GM12878 (cell line): ENCODE data around the gene NUBPL. TPM values are rescaled to one million over a fixed set of nuclear protein-coding genes. Genes with fewer than 3 reads are reported as not detected.

Experiments
- ATAC-seq: fragments of 200-7000 bp; cut with Tn5 transposase; 3 replicates; pipeline ENCODE4 v1.9.1; 2020; ENCODE audit warnings: mild to moderate bottlenecking, moderate library complexity
- BruUV-seq: library from RNA; stranded (reverse); fragments of 400-500 nt; replicated peaks from 2 replicates; lab custom pipeline; 2021; lab: Mats Ljungman, UMichigan
- CTCF ChIA-PET: fragments of 300-600 bp; sonication (Branson Sonifier 250); formaldehyde crosslinking; extraction: SDS; loops from one replicate; lab custom pipeline; 2021; ENCODE audit warnings: inconsistent platforms; lab: Yijun Ruan, JAX
- POLR2A ChIA-PET: fragments of 350-600 bp; formaldehyde crosslinking; extraction: SDS; loops from one replicate; lab custom pipeline; 2021; ENCODE audit warnings: inconsistent platforms; lab: Charles Lee
- RAD21 ChIA-PET: fragments of 300-600 bp; sonication (Branson Sonifier 250); formaldehyde crosslinking; loops from one replicate; lab custom pipeline; 2023; ENCODE audit warnings: antibody characterized with exemption; ENCODE audit not compliant: unreplicated experiment; lab: Charles Lee
- SMC1A ChIA-PET: fragments of 300-600 bp; sonication (Branson Sonifier 250); formaldehyde crosslinking; loops from one replicate; lab custom pipeline; 2023; ENCODE audit not compliant: unreplicated experiment, uncharacterized antibody; lab: Charles Lee
- DNase-seq: peaks from one replicate; pipeline ENCODE4 v3.0.0-alpha.2; 2011; ENCODE audit warnings: low read depth, low spot score
- FAIRE-seq: peaks from 3 replicates; lab custom pipeline; 2011; peaks lifted over from hg19 to GRCh38; lab: Jason Lieb, UNC
- H2AFZ ChIP-seq: 2 replicates; pipeline ENCODE4 v1.6.0; 2011; ENCODE audit warnings: low read depth, low read length, control low read depth; ENCODE audit not compliant: control insufficient read depth
- H3K27ac ChIP-seq: 2 replicates; pipeline ENCODE4 v1.5.1; 2011; ENCODE audit warnings: control low read depth; ENCODE audit not compliant: control insufficient read depth, insufficient read depth
- H3K27me3 ChIP-seq, 2 experiments: replicated peaks in 1 of 2; 2 replicates each; pipeline versions ENCODE4 v1.6.0 to v1.6.1; 2011; ENCODE audit warnings: low read length in 1 of 2; ENCODE audit not compliant: control insufficient read depth in 2 of 2, insufficient read depth in 2 of 2
- H3K36me3 ChIP-seq, 2 experiments: 2 replicates each; pipeline ENCODE4 v1.5.1; 2011; ENCODE audit warnings: low read length in 1 of 2; ENCODE audit not compliant: control insufficient read depth in 2 of 2, insufficient read depth in 2 of 2
- H3K4me1 ChIP-seq: 2 replicates; pipeline ENCODE4 v1.6.1; 2011; ENCODE audit warnings: mild to moderate bottlenecking, low read length, moderate library complexity, mixed read lengths; ENCODE audit not compliant: control insufficient read depth, insufficient read depth
- H3K4me2 ChIP-seq: 2 replicates; pipeline ENCODE4 v1.6.0; 2011; ENCODE audit warnings: control low read depth; ENCODE audit not compliant: control insufficient read depth, insufficient read depth
- H3K4me3 ChIP-seq: fragments of 200-600 bp; sonication (generic); 2 replicates; pipeline ENCODE4 v1.5.1; 2016
- H3K79me2 ChIP-seq: 2 replicates; pipeline ENCODE4 v1.6.0; 2011; ENCODE audit warnings: low read length; ENCODE audit not compliant: control insufficient read depth, insufficient read depth
- H3K9ac ChIP-seq: 2 replicates; pipeline ENCODE4 v1.8.0; 2011; ENCODE audit warnings: low read length, control low read depth, mixed read lengths; ENCODE audit not compliant: control insufficient read depth, insufficient read depth
- H3K9me3 ChIP-seq: replicated peaks from 3 replicates; pipeline ENCODE4 v1.5.1; 2011; ENCODE audit warnings: mild to moderate bottlenecking, low read length; ENCODE audit not compliant: control insufficient read depth, insufficient read depth
- H4K20me1 ChIP-seq: 2 replicates; pipeline ENCODE4 v1.6.0; 2011; ENCODE audit not compliant: control insufficient read depth, insufficient read depth
- BCLAF1 ChIP-seq: fragments of 450-650 bp; IDR thresholded peaks from 2 replicates; pipeline ENCODE4 v1.6.1; 2017; ENCODE audit warnings: antibody characterized with exemption, mild to moderate bottlenecking, moderate library complexity
- CEBPB ChIP-seq, 2 experiments: fragments of 150-350 bp in 1 of 2; IDR thresholded peaks; 2 replicates each; pipeline ENCODE4 v1.6.1; 2012 to 2014; ENCODE audit warnings: low read depth in 2 of 2, low read length in 2 of 2, borderline replicate concordance in 1 of 2, inconsistent platforms in 1 of 2
- FOS ChIP-seq: IDR thresholded peaks from 3 replicates; pipeline ENCODE4 v1.6.1; 2011; ENCODE audit warnings: borderline replicate concordance; ENCODE audit not compliant: insufficient read length; ENCODE audit errors: extremely low read depth
- HDAC2 ChIP-seq: fragments of 200-600 bp; sonication (generic); IDR thresholded peaks from 2 replicates; pipeline ENCODE4 v1.6.1; 2017
- HDGF ChIP-seq: fragments of 450-650 bp; IDR thresholded peaks from 2 replicates; pipeline ENCODE4 v1.6.1; 2016; ENCODE audit warnings: antibody characterized with exemption
- IKZF2 ChIP-seq, 2 experiments: fragments of 450-650 bp; IDR thresholded peaks; 2 replicates each; pipeline ENCODE4 v1.6.1; 2017; ENCODE audit warnings: mild to moderate bottlenecking in 2 of 2, moderate library complexity in 2 of 2
- KLF5 ChIP-seq: fragments of 450-650 bp; IDR thresholded peaks from 2 replicates; pipeline ENCODE4 v1.6.1; 2014; ENCODE audit warnings: mild to moderate bottlenecking; ENCODE audit not compliant: partially characterized antibody
- LARP7 ChIP-seq: fragments of 450-650 bp; IDR thresholded peaks from 2 replicates; pipeline ENCODE4 v1.6.1; 2017; ENCODE audit warnings: mild to moderate bottlenecking
- POU2F2 ChIP-seq: IDR thresholded peaks from 3 replicates; pipeline ENCODE4 v1.6.1; 2011; ENCODE audit warnings: low read depth, mild to moderate bottlenecking, low read length, borderline replicate concordance
- TCF12 ChIP-seq: IDR thresholded peaks from 2 replicates; pipeline ENCODE4 v1.6.1; 2011; ENCODE audit warnings: low read depth, mild to moderate bottlenecking, low read length
- TCF3 ChIP-seq: IDR thresholded peaks from 2 replicates; pipeline ENCODE4 v1.6.1; 2012; ENCODE audit warnings: low read depth, mild to moderate bottlenecking, low read length, borderline replicate concordance; ENCODE audit not compliant: insufficient read depth
- ZBED1 ChIP-seq: IDR thresholded peaks from 2 replicates; pipeline ENCODE4 v1.6.1; 2016; ENCODE audit warnings: borderline replicate concordance
- WGBS: methylation state at CpG from one replicate; pipeline ENCODE4 v1.1.6; 2016; ENCODE audit warnings: low lambda C conversion rate; ENCODE audit not compliant: insufficient replicate concordance, insufficient coverage; ENCODE audit errors: missing lambda C conversion rate; 5-methylcytosine and 5-hydroxymethylcytosine counted together
- in situ Hi-C: fragments of 300-500 bp; cut with MboI; formaldehyde crosslinking; loops from 9 replicates; pipeline ENCODE4 v1.14.3; 2018; ENCODE audit warnings: mixed read lengths
- intact Hi-C: fragments of 100-400 bp; cut with micrococcal nuclease; formaldehyde crosslinking; loops from one replicate; pipeline ENCODE4 v1.14.2; 2022; ENCODE audit not compliant: unreplicated experiment
- polyA plus RNA-seq, 11 experiments: library from polyadenylated mRNA; depleted of rRNA in 4 of 11; unstranded in 6 of 11; stranded (reverse) in 5 of 11; fragments of >200 nt; fragmentation: Nextera tagmentation in 4 of 11; fragmentation: Illumina TruSeq in 1 of 11; extraction: Ambion mirVana in 4 of 11; extraction: Trizol in 1 of 11; gene quantifications; 1 replicate in 1 of 11; 2 replicates in 10 of 11; pipeline versions ENCODE4 v1.2.1 to v1.2.3, GENCODE V29; 2011 to 2016; ENCODE audit warnings: inconsistent platforms in 2 of 11, missing spikeins in 2 of 11, low read depth in 1 of 11
- total RNA-seq, 4 experiments: library from RNA; depleted of rRNA in 3 of 4; stranded (reverse); fragments of >200 nt in 3 of 4; fragmentation: Illumina TruSeq in 1 of 4; extraction: Trizol in 1 of 4; gene quantifications; 2 replicates each; pipeline versions ENCODE4 v1.2.1 to v1.2.3, GENCODE V29; 2013 to 2021
- TF ChIP-seq, protein P1 (sequence below): fragments of 450-650 bp; IDR thresholded peaks from 2 replicates; pipeline ENCODE4 v1.6.1; 2016; ENCODE audit warnings: mild to moderate bottlenecking

NUBPL gene
- total and polyA plus RNA-seq, 10 of the 15 experiments (the other 5 are each of a cell fraction or from before 2014, with no cell fraction given): 3.4 to 11.6 (median 8.1) TPM

DNA sequence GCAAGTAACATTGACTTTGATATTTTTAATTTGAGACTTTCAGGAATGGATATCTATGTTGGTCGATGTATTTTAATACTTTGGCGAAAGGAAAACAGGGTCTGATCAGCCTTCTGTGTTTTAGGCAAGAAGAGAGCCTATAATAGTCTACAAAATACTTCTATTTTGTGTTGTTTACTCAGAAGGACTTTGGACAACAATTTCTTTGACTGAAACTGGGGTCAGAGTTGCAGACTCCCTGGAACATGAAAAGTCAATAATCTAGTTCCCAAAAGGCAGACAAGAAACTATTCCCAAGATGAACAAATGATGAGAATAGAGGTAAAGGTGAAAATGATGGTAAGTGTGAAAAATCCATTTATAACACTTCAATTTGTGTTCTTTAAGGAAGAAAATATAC, 10.6 kb upstream of the NUBPL start:
- ATAC-seq: no peak
- WGBS: 0% methylated on average over 2 of the region's 2 CpGs
- no peaks in the 10 kb centered on the region for H3K36me3 ChIP-seq
- RAD21 ChIA-PET: no interaction called here
- no peak overlapping the region for H3K27ac ChIP-seq
- H3K9me3 ChIP-seq: no peaks in the 10 kb centered on the region
- no peaks in the 10 kb centered on the region for H3K4me1 ChIP-seq
- in situ Hi-C loops: no loop called here
- H4K20me1 ChIP-seq: no peaks in the 10 kb centered on the region
- H3K4me2 ChIP-seq: no peak overlapping the region
- no peak for DNase-seq
- H3K4me3 ChIP-seq: no peak overlapping the region
- no peaks in the 10 kb centered on the region for H3K79me2 ChIP-seq
- SMC1A ChIA-PET: no interaction called here
- no peak overlapping the region for H3K9ac ChIP-seq
- no peak for TF ChIP-seq TCF12
- TF ChIP-seq POU2F2: no peak
- no peak for TF ChIP-seq CEBPB (IDR thresholded peaks at IDR 0.05; ENCODE audit: borderline replicate concordance in 1 of 2, low read depth in 2 of 2, low read length in 2 of 2)
- no peak for TF ChIP-seq HDAC2
- no peak for TF ChIP-seq BCLAF1
- TF ChIP-seq IKZF2 (IDR thresholded peaks at IDR 0.05): no peak
- no peak for TF ChIP-seq KLF5
- no peak for TF ChIP-seq FOS
- no peak for TF ChIP-seq TCF3
- no peak for TF ChIP-seq HDGF
- TF ChIP-seq, protein P1, sequence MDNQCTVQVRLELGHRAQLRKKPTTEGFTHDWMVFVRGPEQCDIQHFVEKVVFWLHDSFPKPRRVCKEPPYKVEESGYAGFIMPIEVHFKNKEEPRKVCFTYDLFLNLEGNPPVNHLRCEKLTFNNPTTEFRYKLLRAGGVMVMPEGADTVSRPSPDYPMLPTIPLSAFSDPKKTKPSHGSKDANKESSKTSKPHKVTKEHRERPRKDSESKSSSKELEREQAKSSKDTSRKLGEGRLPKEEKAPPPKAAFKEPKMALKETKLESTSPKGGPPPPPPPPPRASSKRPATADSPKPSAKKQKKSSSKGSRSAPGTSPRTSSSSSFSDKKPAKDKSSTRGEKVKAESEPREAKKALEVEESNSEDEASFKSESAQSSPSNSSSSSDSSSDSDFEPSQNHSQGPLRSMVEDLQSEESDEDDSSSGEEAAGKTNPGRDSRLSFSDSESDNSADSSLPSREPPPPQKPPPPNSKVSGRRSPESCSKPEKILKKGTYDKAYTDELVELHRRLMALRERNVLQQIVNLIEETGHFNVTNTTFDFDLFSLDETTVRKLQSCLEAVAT: no peak
- TF ChIP-seq ZBED1: no peak
- no peak for TF ChIP-seq LARP7
- TF ChIP-seq, all 136 proteins: peak for 0
- ChIA-PET CTCF (no interaction called here), POLR2A (no interaction called here)
- Histone ChIP-seq H2AFZ (no peak overlapping the region), H3K27me3 (no peaks in the 10 kb centered on the region; a peak in 2 of 4 replicates)
- no TSS peak for BruUV-seq
- FAIRE-seq: no peak
- intact Hi-C loops: no loop called here
